MCF 10A (cell line): ENCODE data around the gene ARHGEF3. TPM values are rescaled to one million over a fixed set of nuclear protein-coding genes. Genes with fewer than 3 reads are reported as not detected.

ENCODE experiments used
- BruUV-seq: library from RNA; stranded (reverse); fragments of 400-500 nt; replicated peaks from 2 replicates; lab custom pipeline; 2021; lab: Mats Ljungman, UMichigan
- CTCF ChIA-PET: fragments of 300-600 bp; sonication (Branson Sonifier 250); formaldehyde crosslinking; extraction: SDS; loops from one replicate; lab custom pipeline; 2021; ENCODE audit warnings: antibody characterized with exemption, inconsistent platforms; lab: Yijun Ruan, JAX
- POLR2A ChIA-PET: fragments of 300-600, 350-650 bp; sonication (Branson Sonifier 250); formaldehyde crosslinking; extraction: SDS; loops from one replicate; lab custom pipeline; 2020; ENCODE audit warnings: antibody characterized with exemption, inconsistent platforms; lab: Yijun Ruan, JAX
- DNase-seq: peaks from one replicate; pipeline ENCODE4 v3.0.0-alpha.2; 2018; ENCODE audit not compliant: unreplicated experiment
- H3K27ac Mint-ChIP-seq: one replicate; pipeline ENCODE4 v1.8.0; 2022; ENCODE audit warnings: mild to moderate bottlenecking, low read depth, mixed read lengths; ENCODE audit not compliant: unreplicated experiment
- H3K27me3 Mint-ChIP-seq: one replicate; pipeline ENCODE4 v1.8.0; 2022; ENCODE audit warnings: mixed read lengths; ENCODE audit not compliant: insufficient read depth, unreplicated experiment
- H3K36me3 Mint-ChIP-seq: one replicate; pipeline ENCODE4 v1.8.0; 2022; ENCODE audit warnings: mild to moderate bottlenecking, moderate library complexity, mixed read lengths; ENCODE audit not compliant: insufficient read depth, unreplicated experiment
- H3K4me1 Mint-ChIP-seq: one replicate; pipeline ENCODE4 v1.8.0; 2022; ENCODE audit warnings: mixed read lengths; ENCODE audit not compliant: insufficient read depth, unreplicated experiment
- H3K4me3 Mint-ChIP-seq: one replicate; pipeline ENCODE4 v1.8.0; 2022; ENCODE audit warnings: mild to moderate bottlenecking, moderate library complexity, mixed read lengths; ENCODE audit not compliant: unreplicated experiment
- H3K9me3 Mint-ChIP-seq: one replicate; pipeline ENCODE4 v1.8.0; 2022; ENCODE audit warnings: mixed read lengths; ENCODE audit not compliant: unreplicated experiment
- CTCF ChIP-seq: fragments of 200-600 bp; IDR thresholded peaks from one replicate; pipeline ENCODE4 v1.8.0; 2022; ENCODE audit warnings: antibody characterized with exemption, mild to moderate bottlenecking; ENCODE audit not compliant: unreplicated experiment
- intact Hi-C: fragments of 100-400 bp; cut with micrococcal nuclease; formaldehyde crosslinking; loops from 2 replicates; pipeline ENCODE4 v1.14.1; 2022
- total RNA-seq: library from RNA; stranded (reverse); gene quantifications from 2 replicates; pipeline ENCODE4 v1.2.3, GENCODE V29; 2022

Gene ARHGEF3
- total RNA-seq, 1 experiment from 2014 or later: 10.6 TPM

- BruUV-seq: no TSS peak
- ChIA-PET POLR2A (interaction anchor here (1.0 to 4.3 kb wide), 6 partner anchors 11 to 186 kb away, joined by 3 to 27 read pairs (median 3); no protein-coding TSS in a partner anchor), CTCF (interaction anchor here (0.6 to 11.7 kb wide), 16 partner anchors 10 to 419 kb away, joined by 3 to 197 read pairs (median 6); no protein-coding TSS in a partner anchor)
- no peak for DNase-seq
- intact Hi-C loops: loop anchor here (10.0 kb wide), 1 partner anchor 458 kb away; no protein-coding TSS in a partner anchor
- Mint-ChIP-seq H3K4me3 (peak overlapping the region; percentile 78), H3K36me3 (no peaks in the 10 kb centered on the region), H3K27me3 (no peaks in the 10 kb centered on the region), H3K27ac (no peak overlapping the region), H3K9me3 (no peaks in the 10 kb centered on the region), H3K4me1 (peaks cover 24% of the 10 kb centered on the region)
- no peak for TF ChIP-seq CTCF
These were observed 613 bp upstream of the ARHGEF3 start for GRCh38 chr3:56802378-56802745.

DNA sequence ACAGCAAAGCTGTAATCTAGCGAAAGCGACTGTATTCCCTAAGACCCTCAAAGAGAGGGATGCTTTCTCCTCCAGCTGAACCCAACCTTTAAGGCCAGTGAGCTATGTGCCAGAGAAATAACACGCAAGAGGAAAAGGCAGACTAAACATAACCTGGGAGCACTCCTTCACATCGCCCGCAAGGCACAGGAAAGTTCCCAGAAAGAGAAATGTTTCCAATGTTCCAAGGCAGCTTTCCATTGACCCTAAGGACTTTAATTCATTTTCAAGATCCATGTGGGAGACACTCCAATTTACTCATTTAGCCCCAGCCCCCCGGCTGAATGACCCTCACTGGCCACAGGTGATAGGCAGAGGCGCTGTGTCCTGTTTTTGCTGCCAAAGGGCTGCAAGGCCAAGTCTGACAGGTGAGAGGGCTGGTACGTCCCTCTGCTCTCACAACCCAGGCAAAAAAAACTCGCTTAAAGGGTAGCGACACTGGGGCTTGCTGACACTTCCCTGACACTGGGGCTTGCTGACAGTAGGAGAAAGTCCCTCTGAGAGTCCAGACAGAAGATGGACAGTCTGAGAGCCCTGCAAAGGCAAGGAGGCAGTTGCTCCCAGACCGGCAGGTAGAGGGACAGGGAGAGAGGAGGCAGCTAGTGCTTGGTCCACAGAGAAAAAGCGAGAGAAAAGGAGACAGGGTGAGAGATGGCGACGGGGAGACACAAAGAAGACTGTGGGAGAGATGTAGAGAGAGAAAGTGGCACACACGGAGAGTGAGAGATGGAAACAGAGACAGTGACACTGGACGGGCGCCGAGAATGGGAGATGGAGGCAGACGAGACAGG is 702 bp downstream of the ARHGEF3 start:
- no peaks in the 10 kb centered on the region for H3K27me3 Mint-ChIP-seq
- BruUV-seq: no TSS peak
- ChIA-PET POLR2A (interaction anchor here (0.7 to 5.1 kb wide), 20 partner anchors 11 to 426 kb away, joined by 3 to 32 read pairs (median 4); partner anchors contain the start of gene APPL1), CTCF (interaction anchor here (0.6 to 11.7 kb wide), 42 partner anchors 9 to 719 kb away, joined by 3 to 197 read pairs (median 6); no protein-coding TSS in a partner anchor)
- H3K27ac Mint-ChIP-seq: peak overlapping the region; percentile 0
- peak overlapping the region; percentile 78 for H3K4me3 Mint-ChIP-seq
- peaks cover 29% of the 10 kb centered on the region for H3K4me1 Mint-ChIP-seq
- DNase-seq: peak; percentile 35
- TF ChIP-seq CTCF: no peak
- no peaks in the 10 kb centered on the region for H3K36me3 Mint-ChIP-seq
- intact Hi-C loops: loop anchor here (1.0 to 10.0 kb wide), 2 partner anchors 188 to 456 kb away; no protein-coding TSS in a partner anchor
- no peaks in the 10 kb centered on the region for H3K9me3 Mint-ChIP-seq

- intact Hi-C loops: loop anchor here (10.0 kb wide), 1 partner anchor 455 kb away; no protein-coding TSS in a partner anchor
- H3K36me3 Mint-ChIP-seq: no peaks in the 10 kb centered on the region
- DNase-seq: no peak
- H3K4me3 Mint-ChIP-seq: peak overlapping the region; percentile 78
- no peak overlapping the region for H3K27ac Mint-ChIP-seq
- peaks cover 37% of the 10 kb centered on the region for H3K4me1 Mint-ChIP-seq
- TF ChIP-seq CTCF: no peak
- H3K27me3 Mint-ChIP-seq: no peaks in the 10 kb centered on the region
- no peaks in the 10 kb centered on the region for H3K9me3 Mint-ChIP-seq
- ChIA-PET POLR2A (interaction anchor here (0.6 to 5.1 kb wide), 25 partner anchors 10 to 427 kb away, joined by 3 to 32 read pairs (median 4); partner anchors contain the start of gene APPL1), CTCF (interaction anchor here (0.6 to 11.7 kb wide), 47 partner anchors 11 to 720 kb away, joined by 3 to 197 read pairs (median 5); no protein-coding TSS in a partner anchor)
- TSS peak; percentile 29 for BruUV-seq
These were observed 1.5 kb downstream of the ARHGEF3 start for GRCh38 chr3:56800130-56800831.
